H9 (cell line): Measurements from ENCODE around the gene KRT15. TPM values are rescaled to one million over a fixed set of nuclear protein-coding genes. Genes with fewer than 3 reads are reported as not detected.

Source experiments
- DNase-seq: peaks from one replicate; pipeline ENCODE4 v3.0.0-alpha.2; 2017
- H2AFZ ChIP-seq: one replicate; pipeline ENCODE4 v1.6.1; 2013; ENCODE audit warnings: mild to moderate bottlenecking, low read length, control low read depth, moderate library complexity
- H2AK5ac ChIP-seq: 2 replicates; pipeline ENCODE4 v1.6.1; 2013; ENCODE audit warnings: low read length, control low read depth, mixed read lengths; ENCODE audit not compliant: insufficient read length
- H2BK120ac ChIP-seq: one replicate; pipeline ENCODE4 v1.6.1; 2013; ENCODE audit warnings: low read depth, mild to moderate bottlenecking, low read length, control low read depth, inconsistent platforms; ENCODE audit not compliant: poor library complexity, severe bottlenecking
- H2BK12ac ChIP-seq: 2 replicates; pipeline ENCODE4 v1.6.1; 2013; ENCODE audit warnings: low read length, control low read depth, mixed read lengths, low read depth; ENCODE audit not compliant: insufficient read length
- H2BK15ac ChIP-seq: 2 replicates; pipeline ENCODE4 v1.6.1; 2013; ENCODE audit warnings: low read depth, low read length, control low read depth
- H2BK20ac ChIP-seq: one replicate; pipeline ENCODE4 v1.6.1; 2013; ENCODE audit warnings: low read depth, mild to moderate bottlenecking, low read length, control low read depth, inconsistent platforms; ENCODE audit not compliant: poor library complexity, severe bottlenecking
- H2BK5ac ChIP-seq: 2 replicates; pipeline ENCODE4 v1.6.1; 2013; ENCODE audit warnings: low read length, control low read depth, mixed read lengths; ENCODE audit not compliant: insufficient read length
- H3K14ac ChIP-seq: 2 replicates; pipeline ENCODE4 v1.6.1; 2013; ENCODE audit warnings: low read length, control low read depth; ENCODE audit not compliant: insufficient read depth
- H3K18ac ChIP-seq: 2 replicates; pipeline ENCODE4 v1.6.1; 2013; ENCODE audit warnings: low read depth, mild to moderate bottlenecking, mixed read lengths, low read length, control low read depth; ENCODE audit not compliant: insufficient read length
- H3K23ac ChIP-seq: 2 replicates; pipeline ENCODE4 v1.6.1; 2013; ENCODE audit warnings: low read length, control low read depth, mixed read lengths, low read depth; ENCODE audit not compliant: insufficient read length
- H3K23me2 ChIP-seq: 2 replicates; pipeline ENCODE4 v1.6.1; 2013; ENCODE audit warnings: low read depth, mild to moderate bottlenecking, mixed read lengths, low read length, control low read depth; ENCODE audit not compliant: insufficient read length, poor library complexity, severe bottlenecking
- H3K27ac ChIP-seq: 2 replicates; pipeline ENCODE4 v1.5.1; 2013; ENCODE audit warnings: low read length, control low read depth, mixed read lengths, low read depth; ENCODE audit not compliant: insufficient read length
- H3K27me3 ChIP-seq: 2 replicates; pipeline ENCODE4 v1.6.1; 2013; ENCODE audit warnings: low read length, control low read depth, inconsistent platforms; ENCODE audit not compliant: insufficient read depth
- H3K4ac ChIP-seq: 2 replicates; pipeline ENCODE4 v1.6.1; 2013; ENCODE audit warnings: low read depth, mild to moderate bottlenecking, control low read depth, inconsistent platforms, low read length, moderate library complexity
- H3K4me1 ChIP-seq: 2 replicates; pipeline ENCODE4 v1.6.1; 2013; ENCODE audit warnings: low read length, control low read depth, inconsistent platforms; ENCODE audit not compliant: insufficient read depth
- H3K4me2 ChIP-seq: 2 replicates; pipeline ENCODE4 v1.6.1; 2013; ENCODE audit warnings: low read length, control low read depth, mixed read lengths; ENCODE audit not compliant: insufficient read length, insufficient read depth
- H3K56ac ChIP-seq: 2 replicates; pipeline ENCODE4 v1.6.1; 2013; ENCODE audit warnings: low read depth, mild to moderate bottlenecking, mixed read lengths, low read length, control low read depth; ENCODE audit not compliant: insufficient read length
- H3K79me1 ChIP-seq: 2 replicates; pipeline ENCODE4 v1.6.1; 2013; ENCODE audit warnings: low read depth, mild to moderate bottlenecking, moderate library complexity, low read length, control low read depth, inconsistent platforms; ENCODE audit not compliant: insufficient read depth, poor library complexity, severe bottlenecking
- H3K79me2 ChIP-seq: 2 replicates; pipeline ENCODE4 v1.6.1; 2013; ENCODE audit warnings: low read length, control low read depth, inconsistent platforms; ENCODE audit not compliant: insufficient read depth
- H3K9ac ChIP-seq: 2 replicates; pipeline ENCODE4 v1.6.1; 2013; ENCODE audit warnings: low read length, control low read depth, mixed read lengths; ENCODE audit not compliant: insufficient read length; ENCODE audit errors: extremely low read depth
- H3K9me3 ChIP-seq: one replicate; pipeline ENCODE4 v1.6.1; 2013; ENCODE audit warnings: low read depth, low read length, inconsistent platforms; ENCODE audit not compliant: control insufficient read depth
- H3T11ph ChIP-seq: one replicate; pipeline ENCODE4 v1.6.1; 2013; ENCODE audit warnings: mild to moderate bottlenecking, low read length, control low read depth, inconsistent platforms
- H4K20me1 ChIP-seq: one replicate; pipeline ENCODE4 v1.6.1; 2013; ENCODE audit not compliant: control insufficient read depth, insufficient read length, insufficient read depth
- H4K5ac ChIP-seq: 2 replicates; pipeline ENCODE4 v1.6.1; 2013; ENCODE audit warnings: low read depth, mild to moderate bottlenecking, mixed read lengths, low read length, control low read depth; ENCODE audit not compliant: insufficient read length
- H4K8ac ChIP-seq: replicated peaks from 2 replicates; pipeline ENCODE4 v1.6.1; 2013; ENCODE audit warnings: low read length, control low read depth, mixed read lengths, low read depth; ENCODE audit not compliant: insufficient read length
- H4K91ac ChIP-seq: 2 replicates; pipeline ENCODE4 v1.6.1; 2013; ENCODE audit warnings: low read depth, mild to moderate bottlenecking, moderate library complexity, mixed read lengths, low read length, control low read depth; ENCODE audit not compliant: insufficient read length
- H3K27ac Mint-ChIP-seq, 3 experiments: 2 replicates in 2 of 3; 3 replicates in 1 of 3; pipeline ENCODE4 v1.8.0; 2020 to 2021; ENCODE audit warnings: mixed read lengths in 3 of 3, mild to moderate bottlenecking in 1 of 3, moderate library complexity in 1 of 3
- H3K27me3 Mint-ChIP-seq: 2 replicates; pipeline ENCODE4 v1.8.0; 2021; ENCODE audit warnings: low read depth, mild to moderate bottlenecking, moderate library complexity, mixed read lengths
- H3K36me3 Mint-ChIP-seq, 3 experiments: 2 replicates in 2 of 3; 3 replicates in 1 of 3; pipeline ENCODE4 v1.8.0; 2020 to 2021; ENCODE audit warnings: low read depth in 3 of 3, mixed read lengths in 3 of 3; ENCODE audit not compliant: insufficient read depth in 1 of 3
- H3K4me1 Mint-ChIP-seq, 2 experiments: 2 replicates each; pipeline ENCODE4 v1.8.0; 2020; ENCODE audit warnings: mixed read lengths in 2 of 2
- H3K4me3 Mint-ChIP-seq, 2 experiments: 2 replicates in 1 of 2; 3 replicates in 1 of 2; pipeline ENCODE4 v1.8.0; 2020 to 2021; ENCODE audit warnings: mild to moderate bottlenecking in 2 of 2, mixed read lengths in 2 of 2, moderate library complexity in 1 of 2
- H3K9me3 Mint-ChIP-seq, 2 experiments: 2 replicates in 1 of 2; 3 replicates in 1 of 2; pipeline ENCODE4 v1.8.0; 2020; ENCODE audit warnings: mild to moderate bottlenecking in 2 of 2, mixed read lengths in 2 of 2, moderate library complexity in 1 of 2
- WGBS: extraction: QIAGEN DNeasy Blood & Tissue Kit; methylation state at CpG from one replicate; pipeline ENCODE4 v1.1.7; 2013; ENCODE audit warnings: missing lambda C conversion rate, low lambda C conversion rate, mixed read lengths; ENCODE audit not compliant: insufficient read length; ENCODE audit errors: extremely low coverage; 5-methylcytosine and 5-hydroxymethylcytosine counted together
- total RNA-seq: library from RNA; stranded (reverse); gene quantifications from 2 replicates; pipeline ENCODE4 v1.2.1, GENCODE V29; 2021
- TF ChIP-seq, protein P1 (sequence below): fragments of 200-600 bp; sonication (generic); conservative IDR thresholded peaks from 3 replicates; pipeline ENCODE4 v1.8.0; 2021; ENCODE audit warnings: antibody characterized with exemption, mild to moderate bottlenecking

KRT15 gene
- total RNA-seq, 1 experiment from 2014 or later: 0.87 TPM

DNA sequence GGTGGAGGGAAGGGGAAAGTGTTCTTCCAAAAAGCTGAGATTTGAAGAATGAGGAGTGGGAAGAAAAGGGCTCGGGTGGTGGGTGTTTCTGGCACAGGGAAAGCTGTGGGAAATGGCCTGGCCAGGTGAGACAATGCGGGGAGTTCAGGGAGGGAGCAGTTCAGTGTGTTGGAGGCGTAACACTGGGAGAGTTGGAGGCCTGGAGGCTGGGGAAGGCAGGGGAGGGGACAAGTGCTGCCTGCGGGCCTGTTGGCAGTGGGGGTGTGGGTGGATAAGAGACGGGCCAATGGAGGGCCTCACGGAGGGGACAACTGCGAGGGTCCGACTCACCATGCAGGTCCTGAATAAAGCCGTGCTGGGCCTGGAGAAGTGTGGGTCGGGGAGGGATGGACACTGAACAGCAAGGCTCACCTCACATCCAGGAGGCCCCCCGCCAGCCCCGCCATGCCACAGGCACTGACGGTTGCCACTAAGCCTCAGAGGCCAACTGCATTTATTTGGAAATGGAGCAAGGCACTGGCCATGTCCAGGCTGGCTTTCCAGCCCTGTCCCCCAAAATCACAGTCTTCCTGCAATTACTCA lies 27.2 kb upstream of the KRT15 start:
- Histone ChIP-seq H3K9ac (no peak overlapping the region), H3K79me2 (no peaks in the 10 kb centered on the region), H3K4me1 (no peaks in the 10 kb centered on the region), H3K23ac (no peak overlapping the region), H4K20me1 (no peaks in the 10 kb centered on the region), H2BK5ac (no peak overlapping the region), H3K14ac (no peak overlapping the region), H4K91ac (no peak overlapping the region), H2BK12ac (no peak overlapping the region), H3K4me2 (no peak overlapping the region), H3K79me1 (no peaks in the 10 kb centered on the region), H3K18ac (no peak overlapping the region), H3K27me3 (no peaks in the 10 kb centered on the region), H3K4ac (no peak overlapping the region), H2BK15ac (no peak overlapping the region), H3K56ac (no peak overlapping the region), H3K23me2 (no peaks in the 10 kb centered on the region), H2AK5ac (no peak overlapping the region), H4K5ac (no peak overlapping the region), H2AFZ (no peak overlapping the region), H2BK20ac (no peak overlapping the region), H3K9me3 (no peaks in the 10 kb centered on the region), H3T11ph (no peak overlapping the region), H2BK120ac (no peak overlapping the region), H3K27ac (no peak overlapping the region), H4K8ac (no peak overlapping the region)
- peaks cover 17% of the 10 kb centered on the region for H3K27me3 Mint-ChIP-seq
- TF ChIP-seq, protein P1, sequence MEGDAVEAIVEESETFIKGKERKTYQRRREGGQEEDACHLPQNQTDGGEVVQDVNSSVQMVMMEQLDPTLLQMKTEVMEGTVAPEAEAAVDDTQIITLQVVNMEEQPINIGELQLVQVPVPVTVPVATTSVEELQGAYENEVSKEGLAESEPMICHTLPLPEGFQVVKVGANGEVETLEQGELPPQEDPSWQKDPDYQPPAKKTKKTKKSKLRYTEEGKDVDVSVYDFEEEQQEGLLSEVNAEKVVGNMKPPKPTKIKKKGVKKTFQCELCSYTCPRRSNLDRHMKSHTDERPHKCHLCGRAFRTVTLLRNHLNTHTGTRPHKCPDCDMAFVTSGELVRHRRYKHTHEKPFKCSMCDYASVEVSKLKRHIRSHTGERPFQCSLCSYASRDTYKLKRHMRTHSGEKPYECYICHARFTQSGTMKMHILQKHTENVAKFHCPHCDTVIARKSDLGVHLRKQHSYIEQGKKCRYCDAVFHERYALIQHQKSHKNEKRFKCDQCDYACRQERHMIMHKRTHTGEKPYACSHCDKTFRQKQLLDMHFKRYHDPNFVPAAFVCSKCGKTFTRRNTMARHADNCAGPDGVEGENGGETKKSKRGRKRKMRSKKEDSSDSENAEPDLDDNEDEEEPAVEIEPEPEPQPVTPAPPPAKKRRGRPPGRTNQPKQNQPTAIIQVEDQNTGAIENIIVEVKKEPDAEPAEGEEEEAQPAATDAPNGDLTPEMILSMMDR: no peak
- no peak overlapping the region for H3K4me3 Mint-ChIP-seq
- peaks cover 3 to 13% of the 10 kb centered on the region in 2 experiments; a peak in 4 of 5 replicates for H3K9me3 Mint-ChIP-seq
- no CpG with 5 or more reads among the region's 13 CpGs for WGBS
- H3K4me1 Mint-ChIP-seq: peaks cover 35 to 47% of the 10 kb centered on the region in 2 experiments
- H3K27ac Mint-ChIP-seq: no peak overlapping the region
- peaks cover 0 to 13% (median 1%) of the 10 kb centered on the region in 3 experiments; a peak in 4 of 7 replicates for H3K36me3 Mint-ChIP-seq
- DNase-seq: no peak
